ENCODE measurements around the gene CMPK1. TPM values are rescaled to one million over a fixed set of nuclear protein-coding genes. Genes with fewer than 3 reads are reported as not detected.

Gene CMPK1
- total and polyA plus RNA-seq, 2 donors (not counting 3 experiments of a cell fraction or from before 2014, with no cell fraction given): 16.4 to 79.6 TPM

DNA sequence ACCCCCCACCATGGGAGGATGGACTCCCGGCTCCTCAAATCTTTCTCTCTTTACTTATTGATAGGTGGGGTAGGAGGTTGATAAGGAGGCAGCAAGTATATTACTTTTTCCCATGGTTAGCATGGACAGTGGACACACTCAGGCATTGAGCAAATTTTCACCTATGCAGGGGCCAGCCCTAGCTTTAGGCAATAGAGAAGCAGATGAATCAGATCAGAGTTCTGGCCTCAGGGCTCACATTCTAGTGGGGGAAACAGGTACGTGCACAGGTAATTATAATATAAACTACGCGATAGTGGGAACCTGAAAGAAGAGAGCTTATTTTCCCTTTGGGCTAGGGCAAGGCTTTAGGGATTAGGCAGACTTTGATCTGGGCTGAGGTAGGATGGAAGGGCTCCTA, 69.0 kb downstream of the CMPK1 start:
- H3K27ac ChIP-seq (ENCODE audit: insufficient read depth, low read depth, low read length): no peak overlapping the region
- intact Hi-C loops (cut with micrococcal nuclease): no loop called here
- no peaks in the 10 kb centered on the region for H3K36me3 ChIP-seq (ENCODE audit: control insufficient read depth in 2 of 2, extremely low read depth in 1 of 2, insufficient read depth in 2 of 2, low read length in 2 of 2)
- DNase-seq (ENCODE audit: low read depth, low spot score) (no peak), FAIRE-seq (no peak)
- no TSS peak for BruUV-seq (replicated peaks)
- CTCF ChIA-PET: interaction anchor here (1.0 to 1.5 kb wide), 2 partner anchors 18 to 21 kb away, joined by 4 read pairs; no protein-coding TSS in a partner anchor
- no peak overlapping the region for H3K4me2 ChIP-seq (ENCODE audit: insufficient read depth, low read length)
- no peaks in the 10 kb centered on the region for H3K4me1 ChIP-seq (ENCODE audit: control insufficient read depth, extremely low read depth, insufficient read depth, low read length)
- H3K9me3 ChIP-seq (replicated peaks; ENCODE audit: control insufficient read depth, insufficient read depth, low read length): no peaks in the 10 kb centered on the region
- H2AFZ ChIP-seq (ENCODE audit: low read depth, low read length): no peak overlapping the region
- no peaks in the 10 kb centered on the region for H4K20me1 ChIP-seq (replicated peaks; ENCODE audit: control insufficient read depth, extremely low read depth, insufficient read depth, low read length)
- dilution Hi-C loops (cut with MboI; ENCODE audit: extremely low pct_ligation_motif_present, low sequenced_read_pairs): no loop called here
- POLR2A ChIA-PET: no interaction called here
- no peak overlapping the region for H3K9ac ChIP-seq (replicated peaks; ENCODE audit: extremely low read depth, insufficient read depth, low read length)
- no peak overlapping the region for H3K4me3 ChIP-seq (replicated peaks in 1 of 3; ENCODE audit: insufficient read depth in 1 of 3, low read depth in 1 of 3, low read length in 3 of 3)
- H3K9me1 ChIP-seq (replicated peaks; ENCODE audit: control insufficient read depth, extremely low read depth, insufficient read depth, low read length): no peaks in the 10 kb centered on the region
- TF ChIP-seq GATA2 (IDR thresholded peaks at IDR 0.05; ENCODE audit: insufficient read depth, insufficient read length, low read depth, low read length): no peak
- TF ChIP-seq POLR2A (IDR thresholded peaks at IDR 0.05; ENCODE audit: low read depth, low read length): no peak
- H3K27me3 ChIP-seq (ENCODE audit: control insufficient read depth in 2 of 2, insufficient read depth in 2 of 2, low read length in 2 of 2): peaks cover 11 to 17% of the 10 kb centered on the region in 2 experiments
- no peaks in the 10 kb centered on the region for H3K79me2 ChIP-seq (ENCODE audit: control insufficient read depth, insufficient read depth, low read length)

DNA sequence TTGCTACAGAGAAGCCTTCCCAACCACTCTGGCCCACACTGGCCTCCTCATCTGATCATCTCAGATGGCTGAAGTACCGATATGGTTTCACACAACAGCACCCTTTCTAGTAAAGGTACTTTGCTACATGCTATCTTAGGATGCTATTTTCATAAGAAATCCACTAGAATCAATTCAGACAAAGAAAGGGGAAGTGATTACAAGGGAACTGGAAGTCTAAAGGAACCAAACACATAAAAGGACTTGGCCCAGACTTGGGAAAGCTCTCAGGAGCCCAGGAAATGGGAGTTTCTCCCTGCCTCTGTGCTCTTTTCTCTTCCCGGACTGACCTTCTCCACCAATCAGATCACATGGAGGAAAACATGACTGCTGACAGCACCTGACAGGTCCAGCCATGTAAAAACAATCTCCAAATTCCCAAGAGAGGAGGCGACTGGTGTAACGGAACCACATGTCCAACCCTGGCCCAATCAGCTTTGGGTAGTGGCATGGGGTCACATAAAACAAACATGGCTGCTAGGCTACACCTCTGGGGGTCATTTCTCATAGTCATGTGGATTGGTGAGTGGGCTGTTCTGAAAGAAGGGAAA, 69.8 kb downstream of the CMPK1 start:
- Histone ChIP-seq H3K9ac (replicated peaks; ENCODE audit: extremely low read depth, insufficient read depth, low read length) (no peak overlapping the region), H3K27me3 (ENCODE audit: control insufficient read depth in 2 of 2, insufficient read depth in 2 of 2, low read length in 2 of 2) (peaks cover 11 to 17% of the 10 kb centered on the region in 2 experiments), H3K36me3 (ENCODE audit: control insufficient read depth in 2 of 2, extremely low read depth in 1 of 2, insufficient read depth in 2 of 2, low read length in 2 of 2) (no peaks in the 10 kb centered on the region), H3K79me2 (ENCODE audit: control insufficient read depth, insufficient read depth, low read length) (no peaks in the 10 kb centered on the region), H3K4me1 (ENCODE audit: control insufficient read depth, extremely low read depth, insufficient read depth, low read length) (no peaks in the 10 kb centered on the region), H4K20me1 (replicated peaks; ENCODE audit: control insufficient read depth, extremely low read depth, insufficient read depth, low read length) (no peaks in the 10 kb centered on the region), H3K9me3 (replicated peaks; ENCODE audit: control insufficient read depth, insufficient read depth, low read length) (no peaks in the 10 kb centered on the region), H3K4me3 (replicated peaks in 1 of 3; ENCODE audit: insufficient read depth in 1 of 3, low read depth in 1 of 3, low read length in 3 of 3) (no peak overlapping the region), H3K27ac (ENCODE audit: insufficient read depth, low read depth, low read length) (no peak overlapping the region), H2AFZ (ENCODE audit: low read depth, low read length) (no peak overlapping the region), H3K4me2 (ENCODE audit: insufficient read depth, low read length) (no peak overlapping the region), H3K9me1 (replicated peaks; ENCODE audit: control insufficient read depth, extremely low read depth, insufficient read depth, low read length) (no peaks in the 10 kb centered on the region)
- intact Hi-C loops (cut with micrococcal nuclease) (no loop called here), dilution Hi-C loops (cut with MboI; ENCODE audit: extremely low pct_ligation_motif_present, low sequenced_read_pairs) (no loop called here)
- no peak for TF ChIP-seq GATA2 (IDR thresholded peaks at IDR 0.05; ENCODE audit: insufficient read depth, insufficient read length, low read depth, low read length)
- no peak for TF ChIP-seq JUN (IDR thresholded peaks at IDR 0.05; ENCODE audit: borderline replicate concordance, insufficient read depth, insufficient read length, low read depth)
- no peak for TF ChIP-seq EZH2 (IDR thresholded peaks at IDR 0.05; ENCODE audit: borderline replicate concordance, low read depth, low read length, severe bottlenecking)
- TF ChIP-seq, protein P1, sequence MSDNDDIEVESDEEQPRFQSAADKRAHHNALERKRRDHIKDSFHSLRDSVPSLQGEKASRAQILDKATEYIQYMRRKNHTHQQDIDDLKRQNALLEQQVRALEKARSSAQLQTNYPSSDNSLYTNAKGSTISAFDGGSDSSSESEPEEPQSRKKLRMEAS (IDR thresholded peaks at IDR 0.05; ENCODE audit: insufficient read depth, insufficient read length): no peak
- TF ChIP-seq, protein P2, sequence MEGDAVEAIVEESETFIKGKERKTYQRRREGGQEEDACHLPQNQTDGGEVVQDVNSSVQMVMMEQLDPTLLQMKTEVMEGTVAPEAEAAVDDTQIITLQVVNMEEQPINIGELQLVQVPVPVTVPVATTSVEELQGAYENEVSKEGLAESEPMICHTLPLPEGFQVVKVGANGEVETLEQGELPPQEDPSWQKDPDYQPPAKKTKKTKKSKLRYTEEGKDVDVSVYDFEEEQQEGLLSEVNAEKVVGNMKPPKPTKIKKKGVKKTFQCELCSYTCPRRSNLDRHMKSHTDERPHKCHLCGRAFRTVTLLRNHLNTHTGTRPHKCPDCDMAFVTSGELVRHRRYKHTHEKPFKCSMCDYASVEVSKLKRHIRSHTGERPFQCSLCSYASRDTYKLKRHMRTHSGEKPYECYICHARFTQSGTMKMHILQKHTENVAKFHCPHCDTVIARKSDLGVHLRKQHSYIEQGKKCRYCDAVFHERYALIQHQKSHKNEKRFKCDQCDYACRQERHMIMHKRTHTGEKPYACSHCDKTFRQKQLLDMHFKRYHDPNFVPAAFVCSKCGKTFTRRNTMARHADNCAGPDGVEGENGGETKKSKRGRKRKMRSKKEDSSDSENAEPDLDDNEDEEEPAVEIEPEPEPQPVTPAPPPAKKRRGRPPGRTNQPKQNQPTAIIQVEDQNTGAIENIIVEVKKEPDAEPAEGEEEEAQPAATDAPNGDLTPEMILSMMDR (IDR thresholded peaks at IDR 0.05; ENCODE audit: extremely low read depth in 1 of 2, insufficient read depth in 1 of 2, low read depth in 1 of 2, low read length in 2 of 2): no peak
- no peak for TF ChIP-seq FOS (IDR thresholded peaks at IDR 0.05; ENCODE audit: borderline replicate concordance, insufficient read depth, low read length)
- TF ChIP-seq POLR2A (IDR thresholded peaks at IDR 0.05; ENCODE audit: low read depth, low read length): no peak
- TF ChIP-seq POLR2AphosphoS5 (IDR thresholded peaks at IDR 0.05; ENCODE audit: insufficient read depth, low read depth, low read length): no peak
- no peak for TF ChIP-seq MYC (IDR thresholded peaks at IDR 0.05; ENCODE audit: low read depth, low read length)
- POLR2A ChIA-PET: no interaction called here
- CTCF ChIA-PET: no interaction called here
- FAIRE-seq (no peak), DNase-seq (ENCODE audit: low read depth, low spot score) (no peak)
- BruUV-seq (replicated peaks): no TSS peak
